Mucosa of gallbladder (tissue), 1 donor: ENCODE measurements around the gene RAB23. TPM values are rescaled to one million over a fixed set of nuclear protein-coding genes. Genes with fewer than 3 reads are reported as not detected.
A peak's percentile ranks its signal among the peaks of the same experiment; 100 is the strongest.

Experiments used
- DNase-seq: peaks from one replicate; pipeline ENCODE4 v3.0.0-alpha.2; 2020; ENCODE audit warnings: low spot score
- total RNA-seq: library from RNA; stranded (reverse); gene quantifications from one replicate; pipeline ENCODE4 v1.2.1, GENCODE V29; 2021
- donor health status: DM: no; HTN: no; CAD: no.

Gene RAB23
- total RNA-seq = 38.7 TPM

- DNase-seq = peak; percentile 82
Measured at GRCh38 chr6:57221936-57222742, at the start of gene RAB23. RAB23 (minus strand) TSS chr6:57222307; CDS start chr6:57210380, 11,927 bp downstream.

- no peak for DNase-seq
Measured at GRCh38 chr6:57268294-57268640, 46.2 kb upstream of the RAB23 start.

GRCh38 chr6:57267586-57268293, 45.6 kb upstream of the RAB23 start:
- DNase-seq = peak; percentile 59

GRCh38 chr6:57265755-57266221, 43.7 kb upstream of the RAB23 start:
- no peak for DNase-seq

- no peak for DNase-seq
Measured at GRCh38 chr6:57263739-57264138, 41.6 kb upstream of the RAB23 start.

GRCh38 chr6:57262901-57263694, 41.0 kb upstream of the RAB23 start:
- DNase-seq = peak; percentile 29

GRCh38 chr6:57262488-57262887, 40.4 kb upstream of the RAB23 start:
- peak; percentile 54 for DNase-seq

- DNase-seq = no peak
Measured at GRCh38 chr6:57261926-57262325, 39.8 kb upstream of the RAB23 start.

- no peak for DNase-seq
Measured at GRCh38 chr6:57259064-57259463, 37.0 kb upstream of the RAB23 start.

- DNase-seq = no peak
Measured at GRCh38 chr6:57257911-57258541, 35.9 kb upstream of the RAB23 start.

GRCh38 chr6:57256541-57256940, 34.4 kb upstream of the RAB23 start:
- no peak for DNase-seq

- no peak for DNase-seq
Measured at GRCh38 chr6:57255451-57256169, 33.5 kb upstream of the RAB23 start.

- no peak for DNase-seq
Measured at GRCh38 chr6:57254055-57254717, 32.1 kb upstream of the RAB23 start.

- DNase-seq = no peak
Measured at GRCh38 chr6:57252975-57253374, 30.9 kb upstream of the RAB23 start.

- DNase-seq = no peak
Measured at GRCh38 chr6:57252137-57252536, 30.0 kb upstream of the RAB23 start.

- DNase-seq = no peak
Measured at GRCh38 chr6:57250348-57250747, 28.2 kb upstream of the RAB23 start.

- DNase-seq = no peak
Measured at GRCh38 chr6:57248311-57248895, 26.3 kb upstream of the RAB23 start.

GRCh38 chr6:57247603-57248002, 25.5 kb upstream of the RAB23 start:
- DNase-seq = no peak

- DNase-seq = no peak
Measured at GRCh38 chr6:57246307-57246706, 24.2 kb upstream of the RAB23 start.

GRCh38 chr6:57243954-57244353, 21.8 kb upstream of the RAB23 start:
- no peak for DNase-seq
